ENCODE data around the gene TCERG1L. TPM values are rescaled to one million over a fixed set of nuclear protein-coding genes. Genes with fewer than 3 reads are reported as not detected.

Gene TCERG1L
- total RNA-seq, 2 donors from 2014 or later, result 4.0 to 4.2 TPM

DNA sequence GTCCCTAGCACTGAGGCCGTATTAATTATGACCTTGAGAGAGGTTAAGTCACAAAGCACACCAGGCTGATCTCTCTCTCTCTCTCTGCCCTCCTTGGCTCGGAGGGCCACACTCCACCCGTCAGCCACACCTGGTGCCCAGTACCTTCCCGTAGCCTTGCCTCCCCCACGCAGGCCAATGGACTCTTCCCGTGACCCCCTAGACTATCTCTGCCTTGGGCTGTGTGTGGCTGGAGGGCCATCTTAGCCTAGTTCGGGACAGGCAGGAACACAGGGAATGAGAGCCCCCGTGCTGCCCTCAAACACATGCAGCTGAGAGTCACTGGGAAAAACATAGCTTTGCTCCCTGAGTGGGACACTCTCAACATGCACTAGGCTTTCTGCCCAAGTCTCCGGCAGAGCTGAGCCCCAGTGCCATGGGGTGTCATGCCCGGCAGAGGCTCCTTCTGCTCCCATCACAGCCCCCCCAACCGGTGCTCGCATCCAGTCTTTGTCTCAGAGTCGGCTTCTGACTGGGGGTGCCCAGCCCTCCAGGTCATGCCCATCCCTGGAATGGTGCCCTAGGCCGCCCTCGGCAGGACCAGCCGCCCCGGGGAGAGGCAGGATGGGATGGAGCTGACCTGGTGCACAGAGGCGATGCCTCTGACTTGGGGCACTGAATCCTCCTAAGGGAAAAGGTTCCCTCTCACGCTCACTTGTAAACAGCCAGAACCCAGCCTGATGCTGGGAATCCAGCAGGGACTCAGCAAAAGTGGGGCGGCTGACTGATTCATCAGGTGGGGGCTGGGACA lies 63.0 kb downstream of the TCERG1L start:
- Histone ChIP-seq H3K27me3 (no peaks in the 10 kb centered on the region), H3K4me3 (no peak overlapping the region), H3K4me1 (no peaks in the 10 kb centered on the region), H3K9me3 (no peaks in the 10 kb centered on the region), H3K27ac (no peak overlapping the region), H3K36me3 (replicated peaks in 1 of 2; ENCODE audit: insufficient read depth in 1 of 2, low read depth in 2 of 2) (no peaks in the 10 kb centered on the region)
- no peak for TF ChIP-seq POLR2A (IDR thresholded peaks at IDR 0.05)
- no peak for TF ChIP-seq CTCF (IDR thresholded peaks at IDR 0.05)
- intact Hi-C loops (cut with DNase I), result no loop called here
- DNase-seq (no peak), ATAC-seq (no peak)
- 51 to 58% methylated on average over 17 to 20 of the region's 20 CpGs for WGBS, 2 donors

- WGBS, 2 donors, result 57 to 66% methylated on average over 6 of the region's 6 CpGs
Observed at GRCh38 chr10:131247873-131248272, 63.6 kb downstream of the TCERG1L start.

DNA sequence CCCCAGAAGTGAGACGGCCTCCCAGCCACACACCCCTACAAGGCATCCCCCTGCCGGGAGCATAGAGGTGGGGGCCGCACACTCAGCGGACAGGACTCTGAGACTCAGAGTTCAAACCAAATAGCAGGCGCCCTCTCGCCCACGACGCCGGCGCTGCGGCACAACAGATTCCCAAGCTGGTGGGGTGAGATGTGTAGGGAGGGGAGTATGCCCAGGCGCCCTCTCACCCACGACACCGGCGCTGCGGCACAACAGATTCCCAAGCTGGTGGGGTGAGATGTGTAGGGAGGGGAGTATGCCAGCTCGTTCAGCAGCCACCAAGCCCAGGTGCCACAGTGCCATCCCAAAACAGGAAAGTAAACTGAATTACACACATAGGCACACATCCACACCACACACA lies 64.7 kb downstream of the TCERG1L start:
- no peaks in the 10 kb centered on the region for H3K27me3 ChIP-seq
- no peaks in the 10 kb centered on the region for H3K9me3 ChIP-seq
- no peak overlapping the region for H3K27ac ChIP-seq
- H3K4me1 ChIP-seq, result no peaks in the 10 kb centered on the region
- H3K4me3 ChIP-seq, result no peak overlapping the region
- ATAC-seq, result no peak
- intact Hi-C loops (cut with DNase I), result no loop called here
- TF ChIP-seq CTCF (IDR thresholded peaks at IDR 0.05) (no peak), POLR2A (IDR thresholded peaks at IDR 0.05) (no peak)
- no peaks in the 10 kb centered on the region for H3K36me3 ChIP-seq (replicated peaks in 1 of 2; ENCODE audit: insufficient read depth in 1 of 2, low read depth in 2 of 2)
- WGBS, 2 donors, result 74 to 77% methylated on average over 17 of the region's 17 CpGs
- no peak for DNase-seq

More at GRCh38 chr10:131247873-131248272, 63.6 kb downstream of the TCERG1L start:
- no peak for ATAC-seq
- H3K4me1 ChIP-seq, result no peaks in the 10 kb centered on the region
- intact Hi-C loops (cut with DNase I), result no loop called here
- TF ChIP-seq POLR2A (IDR thresholded peaks at IDR 0.05) (no peak), CTCF (IDR thresholded peaks at IDR 0.05) (no peak)
- no peaks in the 10 kb centered on the region for H3K9me3 ChIP-seq
- H3K36me3 ChIP-seq (replicated peaks in 1 of 2; ENCODE audit: insufficient read depth in 1 of 2, low read depth in 2 of 2), result no peaks in the 10 kb centered on the region
- no peak overlapping the region for H3K27ac ChIP-seq
- H3K4me3 ChIP-seq, result no peak overlapping the region
- no peak for DNase-seq
- H3K27me3 ChIP-seq, result no peaks in the 10 kb centered on the region

GRCh38 chr10:131246089-131246488 lies 65.4 kb downstream of the TCERG1L start:
- Histone ChIP-seq H3K36me3 (replicated peaks in 1 of 2; ENCODE audit: insufficient read depth in 1 of 2, low read depth in 2 of 2) (no peaks in the 10 kb centered on the region), H3K27ac (no peak overlapping the region), H3K27me3 (no peaks in the 10 kb centered on the region), H3K4me3 (no peak overlapping the region), H3K4me1 (no peaks in the 10 kb centered on the region), H3K9me3 (no peaks in the 10 kb centered on the region)
- ATAC-seq, result no peak
- WGBS, 2 donors, result 31 to 57% methylated on average over 3 to 4 of the region's 4 CpGs
- intact Hi-C loops (cut with DNase I), result no loop called here
- TF ChIP-seq CTCF (IDR thresholded peaks at IDR 0.05) (no peak), POLR2A (IDR thresholded peaks at IDR 0.05) (no peak)
- DNase-seq, result no peak

Data from body of pancreas (tissue), 4 donors.